ENCODE measurements around the gene GRID2.
"Not testable (repeated sequence)": the region's sequence is repeated elsewhere in the genome, so short reads cannot be mapped to it uniquely, and the experiment has no call there.

Gene GRID2

GRCh38 chr4:92406488-92406887 is 102.7 kb downstream of the GRID2 start:
- DNase-seq (ENCODE audit: extremely low spot score, insufficient read length, low read depth): no peak

GRCh38 chr4:92421920-92422319 is 118.2 kb downstream of the GRID2 start:
- FAIRE-seq (no peak), DNase-seq (ENCODE audit: extremely low spot score, insufficient read length, low read depth) (no peak)

More at GRCh38 chr4:92406488-92406887, 102.7 kb downstream of the GRID2 start:
- no peak for FAIRE-seq

- FAIRE-seq (no peak), DNase-seq (ENCODE audit: extremely low spot score, insufficient read length, low read depth) (no peak)
Observed at GRCh38 chr4:92433272-92433758, 129.5 kb downstream of the GRID2 start.

GRCh38 chr4:92438722-92439121 is 135.0 kb downstream of the GRID2 start:
- FAIRE-seq; DNase-seq (ENCODE audit: extremely low spot score, insufficient read length, low read depth): not testable (repeated sequence)

- DNase-seq (ENCODE audit: extremely low spot score, insufficient read length, low read depth); FAIRE-seq: not testable (repeated sequence)
Observed at GRCh38 chr4:92442131-92442530, 138.4 kb downstream of the GRID2 start.

- not testable (repeated sequence) for DNase-seq (ENCODE audit: extremely low spot score, insufficient read length, low read depth); FAIRE-seq
Observed at GRCh38 chr4:92444143-92444843, 140.5 kb downstream of the GRID2 start.

GRCh38 chr4:92445127-92445526 is 141.4 kb downstream of the GRID2 start:
- FAIRE-seq: no peak

GRCh38 chr4:92447255-92447905 is 143.6 kb downstream of the GRID2 start:
- no peak for DNase-seq (ENCODE audit: extremely low spot score, insufficient read length, low read depth)

More at GRCh38 chr4:92445127-92445526, 141.4 kb downstream of the GRID2 start:
- DNase-seq (ENCODE audit: extremely low spot score, insufficient read length, low read depth): no peak

GRCh38 chr4:92448176-92448575 is 144.4 kb downstream of the GRID2 start:
- not testable (repeated sequence) for DNase-seq (ENCODE audit: extremely low spot score, insufficient read length, low read depth); FAIRE-seq

More at GRCh38 chr4:92447255-92447905, 143.6 kb downstream of the GRID2 start:
- FAIRE-seq: no peak

- DNase-seq (ENCODE audit: extremely low spot score, insufficient read length, low read depth) (no peak), FAIRE-seq (no peak)
Observed at GRCh38 chr4:92450694-92451093, 146.9 kb downstream of the GRID2 start.

- DNase-seq (ENCODE audit: extremely low spot score, insufficient read length, low read depth) (no peak), FAIRE-seq (no peak)
Observed at GRCh38 chr4:92451782-92452181, 148.0 kb downstream of the GRID2 start.

- not testable (repeated sequence) for FAIRE-seq; DNase-seq (ENCODE audit: extremely low spot score, insufficient read length, low read depth)
Observed at GRCh38 chr4:92452383-92452782, 148.6 kb downstream of the GRID2 start.

GRCh38 chr4:92455329-92455839 is 151.6 kb downstream of the GRID2 start:
- no peak for DNase-seq (ENCODE audit: extremely low spot score, insufficient read length, low read depth)
- no peak for FAIRE-seq

GRCh38 chr4:92455951-92456350 is 152.2 kb downstream of the GRID2 start:
- DNase-seq (ENCODE audit: extremely low spot score, insufficient read length, low read depth): no peak
- FAIRE-seq: no peak

- DNase-seq (ENCODE audit: extremely low spot score, insufficient read length, low read depth): no peak
- FAIRE-seq: no peak
Observed at GRCh38 chr4:92461732-92462131, 158.0 kb downstream of the GRID2 start.

- FAIRE-seq (no peak), DNase-seq (ENCODE audit: extremely low spot score, insufficient read length, low read depth) (no peak)
Observed at GRCh38 chr4:92477298-92477697, 173.5 kb downstream of the GRID2 start.

- no peak for FAIRE-seq
- DNase-seq (ENCODE audit: extremely low spot score, insufficient read length, low read depth): no peak
Observed at GRCh38 chr4:92483341-92483740, 179.6 kb downstream of the GRID2 start.

GRCh38 chr4:92488496-92488895 is 184.7 kb downstream of the GRID2 start:
- FAIRE-seq (no peak), DNase-seq (ENCODE audit: extremely low spot score, insufficient read length, low read depth) (no peak)

GRCh38 chr4:92497141-92497540 is 193.4 kb downstream of the GRID2 start:
- no peak for FAIRE-seq
- DNase-seq (ENCODE audit: extremely low spot score, insufficient read length, low read depth): no peak

- no peak for FAIRE-seq
- DNase-seq (ENCODE audit: extremely low spot score, insufficient read length, low read depth): no peak
Observed at GRCh38 chr4:92501456-92501855, 197.7 kb downstream of the GRID2 start.

- no peak for DNase-seq (ENCODE audit: extremely low spot score, insufficient read length, low read depth)
- FAIRE-seq: no peak
Observed at GRCh38 chr4:92506933-92507332, 203.2 kb downstream of the GRID2 start.

Measured in GM18507 (cell line).